ENCODE results near the gene SAMM50.

Gene SAMM50

DNA sequence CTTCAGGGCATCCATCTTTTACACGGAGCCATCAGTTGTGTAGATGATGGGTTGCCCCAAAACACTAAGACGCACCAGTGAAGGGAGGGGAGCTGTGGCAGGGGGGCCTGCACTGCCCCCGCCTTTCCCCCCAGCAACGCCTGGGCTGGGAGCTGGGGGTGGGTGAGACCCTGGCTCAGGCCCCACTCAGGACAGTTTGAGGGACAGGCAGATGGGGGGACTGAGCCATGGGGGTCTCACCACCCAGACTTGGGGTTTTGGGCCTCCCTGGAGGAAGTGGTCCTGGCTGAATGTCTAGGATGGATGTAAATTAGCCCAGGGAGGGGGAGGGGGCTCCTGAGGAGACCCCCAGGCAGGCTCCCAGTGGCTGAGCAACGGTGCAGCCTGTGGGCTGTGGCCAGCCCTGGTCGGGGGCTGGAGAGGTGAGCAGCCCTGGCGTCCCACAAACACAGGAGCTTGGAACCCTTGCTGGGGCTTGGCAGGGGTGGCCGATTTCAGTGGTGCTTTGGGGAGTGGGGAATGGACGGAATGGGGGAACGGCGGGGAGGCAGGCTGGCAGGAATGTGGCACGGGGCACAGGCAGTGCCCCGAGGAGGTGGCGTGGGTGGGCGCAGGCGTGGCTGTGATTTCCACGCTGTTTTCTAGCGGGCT, 74.9 kb downstream of the SAMM50 start:
- no peak for DNase-seq (ENCODE audit: low read depth)

DNA sequence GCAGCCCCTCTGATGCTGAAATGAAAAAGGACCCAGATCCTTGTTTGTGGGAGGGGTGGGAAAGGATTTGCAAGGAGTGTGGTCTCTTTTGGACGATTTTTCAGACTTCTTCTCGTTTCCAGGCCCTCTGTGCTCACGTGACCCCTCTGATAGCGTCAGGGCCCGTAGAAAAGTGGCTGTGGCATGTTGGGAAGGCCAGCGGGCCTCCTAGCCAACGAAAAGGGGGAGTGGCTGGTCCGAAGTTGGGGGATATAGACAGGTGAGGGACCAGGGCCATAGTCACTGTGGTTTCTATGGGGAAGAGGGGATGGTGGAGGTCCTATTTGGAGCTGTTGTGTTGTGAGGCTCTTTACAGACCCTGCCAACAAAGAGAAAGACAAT, 75.5 kb downstream of the SAMM50 start:
- DNase-seq (ENCODE audit: low read depth): no peak

DNA sequence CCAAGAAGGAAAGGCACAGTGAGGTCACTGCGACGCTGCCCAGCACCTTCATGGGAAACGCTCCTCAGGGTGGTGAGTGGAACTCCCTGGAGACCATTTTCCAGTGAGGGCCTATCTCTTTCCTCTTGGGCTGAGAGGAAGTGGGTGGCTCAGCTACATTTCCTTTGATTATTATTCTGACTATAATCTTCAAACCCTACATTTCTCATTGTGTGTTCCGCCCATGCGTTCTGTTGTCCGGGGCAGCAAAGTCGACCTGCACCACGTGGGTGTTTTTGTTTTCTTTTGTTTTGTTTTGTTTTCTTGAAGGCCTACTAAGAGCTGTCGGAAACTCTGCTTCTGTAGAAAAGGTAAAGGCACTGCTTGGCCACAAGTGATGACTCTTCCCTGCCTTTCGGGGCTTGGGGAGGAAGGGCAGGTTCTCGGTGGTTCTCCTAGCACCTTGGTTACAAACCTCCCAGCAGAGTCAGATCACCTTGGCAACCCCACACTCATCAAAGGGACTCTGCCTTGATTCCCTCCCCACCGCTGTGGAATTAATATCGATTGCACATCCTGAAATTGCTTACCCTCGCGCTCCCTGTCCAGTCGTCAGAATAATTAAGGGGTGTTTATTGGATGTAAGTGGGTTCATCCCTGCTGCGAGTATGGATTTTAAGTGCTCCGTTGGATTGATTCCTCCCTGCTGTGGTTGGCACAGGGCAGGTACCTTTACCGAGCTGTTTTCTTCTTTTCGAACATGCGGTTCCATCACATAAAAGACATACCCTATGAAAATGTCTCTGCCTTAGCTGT, 76.1 kb downstream of the SAMM50 start:
- DNase-seq (ENCODE audit: low read depth): no peak

DNA sequence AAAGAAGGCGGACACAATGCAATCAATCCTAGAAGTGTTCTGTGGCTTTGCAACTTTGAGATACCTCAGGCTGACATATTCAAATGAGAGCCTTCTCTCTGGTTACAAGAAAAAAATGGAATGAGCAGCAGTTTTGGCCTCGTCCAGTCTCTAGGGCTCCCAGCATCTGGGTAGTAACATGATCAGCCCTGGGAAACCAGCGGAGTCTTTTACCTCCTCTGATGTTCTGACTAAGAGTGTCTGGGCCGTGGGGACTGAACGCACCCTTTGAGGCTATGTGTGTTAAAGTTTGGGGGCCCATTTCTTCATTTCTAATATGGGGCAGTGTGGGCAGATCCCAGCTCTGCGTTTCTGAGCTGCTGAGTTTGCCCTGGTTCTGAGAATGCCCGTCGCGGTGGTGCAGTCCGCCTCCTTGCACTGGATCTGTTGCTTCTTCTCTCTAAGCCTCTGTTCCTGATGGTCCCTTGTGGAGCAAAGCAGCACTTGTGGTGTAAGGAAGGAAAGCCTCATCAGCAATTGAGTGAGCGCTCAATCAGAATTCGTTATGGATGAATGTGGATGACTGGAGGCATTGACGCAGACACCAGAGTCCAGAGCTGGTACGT, 77.0 kb downstream of the SAMM50 start:
- DNase-seq (ENCODE audit: low read depth): no peak

DNA sequence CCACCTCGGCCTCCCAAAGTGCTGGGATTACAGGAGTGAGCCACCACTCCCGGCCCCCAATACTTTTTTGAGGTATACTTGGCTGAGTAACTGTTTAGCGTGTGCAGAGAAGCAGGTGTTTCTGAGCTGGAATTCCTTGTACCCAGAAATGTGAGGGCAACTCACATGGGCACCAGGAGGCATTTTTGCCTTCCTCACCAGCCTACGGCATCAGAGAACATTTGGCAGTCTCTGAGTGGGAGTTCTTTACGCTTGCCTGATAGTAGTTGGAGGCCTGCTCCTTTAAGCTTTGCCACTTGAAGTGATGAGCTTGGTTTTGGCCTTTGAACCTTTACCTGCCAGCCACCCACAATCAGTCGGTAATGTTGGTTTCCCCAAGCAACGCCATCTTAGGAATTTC, 78.0 kb downstream of the SAMM50 start:
- DNase-seq (ENCODE audit: low read depth): no peak

DNA sequence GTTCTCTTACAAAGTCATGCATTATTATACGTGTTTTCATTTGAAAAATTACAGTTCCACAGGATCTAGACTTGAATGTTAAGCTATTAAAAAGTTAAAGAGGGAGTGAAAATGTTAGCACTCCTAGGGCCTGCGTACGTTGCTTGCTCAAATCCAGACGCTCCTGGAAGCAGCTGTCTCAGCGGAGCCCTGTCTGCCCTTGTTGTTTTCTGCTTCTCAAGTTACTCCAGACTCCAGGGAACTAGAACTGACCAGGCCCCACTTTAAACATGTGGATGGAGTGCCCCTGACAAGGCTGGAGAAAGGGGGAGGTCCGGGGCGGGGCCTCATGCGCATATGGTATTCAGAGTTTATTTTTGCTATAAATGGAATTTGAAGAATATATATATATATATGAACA, 78.5 kb downstream of the SAMM50 start:
- DNase-seq (ENCODE audit: low read depth): no peak

DNA sequence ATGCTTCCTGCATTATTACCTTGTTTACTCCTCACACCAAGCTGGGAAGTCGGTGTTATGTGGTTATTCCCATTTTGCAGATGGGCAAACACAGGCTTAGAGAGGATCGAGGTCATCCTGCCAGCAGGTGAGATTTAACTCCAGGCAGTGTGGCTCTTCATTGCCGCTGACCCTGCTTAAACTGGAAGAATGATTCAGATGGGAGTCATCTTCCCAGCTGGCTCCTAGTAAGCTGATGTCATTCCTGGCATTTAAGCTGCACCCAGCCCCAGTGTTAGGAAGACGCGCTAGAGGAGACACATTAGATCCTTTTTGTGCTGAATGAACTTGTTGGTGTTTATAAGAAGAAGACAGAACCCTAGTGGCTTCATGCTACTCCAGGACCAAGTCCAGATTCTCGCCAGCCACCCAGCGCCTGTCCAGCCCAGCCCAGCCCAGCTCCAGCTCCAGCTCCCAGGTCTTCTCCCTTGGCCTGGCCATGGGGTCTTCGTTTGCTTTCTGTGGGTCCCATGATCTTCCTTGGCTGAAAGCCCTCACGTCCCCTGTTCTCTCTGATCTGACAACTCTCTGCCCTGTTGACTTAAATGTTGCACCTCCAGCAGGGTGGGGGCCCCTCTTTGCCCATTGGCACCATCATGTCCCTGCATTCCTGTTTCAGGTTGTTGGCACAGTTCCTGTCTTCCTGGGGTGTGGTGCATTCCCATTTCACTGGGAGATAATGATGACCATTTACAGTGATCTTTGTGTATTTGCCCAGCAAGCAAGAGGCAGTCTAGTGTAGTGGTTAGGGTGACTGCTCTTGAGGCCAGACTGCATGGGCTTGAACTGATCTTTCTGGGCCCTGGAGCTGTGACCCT, 82.5 kb downstream of the SAMM50 start:
- DNase-seq (ENCODE audit: low read depth): no peak

DNA sequence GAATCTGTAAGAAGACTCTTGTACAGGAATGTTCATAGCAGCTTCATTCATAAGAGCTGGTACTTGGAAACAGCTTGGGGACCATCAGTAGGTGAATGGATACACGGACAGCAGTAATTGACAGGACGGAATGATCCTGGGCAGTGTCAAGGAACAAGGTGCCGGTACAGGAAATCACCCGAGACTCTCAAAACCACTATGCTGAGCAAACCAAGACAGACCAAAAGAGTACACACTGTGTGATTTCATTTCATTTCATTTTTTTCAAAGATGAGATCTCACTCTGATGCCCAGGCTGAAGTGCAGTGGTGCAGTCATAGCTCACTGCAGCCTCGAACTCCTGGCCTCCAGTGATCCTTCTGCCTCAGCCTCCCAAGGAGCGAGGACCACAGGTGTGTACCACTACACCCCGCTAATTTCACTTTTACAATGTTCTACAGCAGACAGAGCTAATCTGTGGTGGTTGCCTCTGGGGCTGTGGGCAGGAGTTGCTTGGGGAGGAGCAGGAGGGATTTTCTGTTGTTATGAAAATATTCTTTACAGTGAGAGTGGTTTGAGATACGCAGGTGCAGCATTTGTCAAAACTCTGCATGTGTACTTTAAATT, 84.4 kb downstream of the SAMM50 start:
- no peak for DNase-seq (ENCODE audit: low read depth)

DNA sequence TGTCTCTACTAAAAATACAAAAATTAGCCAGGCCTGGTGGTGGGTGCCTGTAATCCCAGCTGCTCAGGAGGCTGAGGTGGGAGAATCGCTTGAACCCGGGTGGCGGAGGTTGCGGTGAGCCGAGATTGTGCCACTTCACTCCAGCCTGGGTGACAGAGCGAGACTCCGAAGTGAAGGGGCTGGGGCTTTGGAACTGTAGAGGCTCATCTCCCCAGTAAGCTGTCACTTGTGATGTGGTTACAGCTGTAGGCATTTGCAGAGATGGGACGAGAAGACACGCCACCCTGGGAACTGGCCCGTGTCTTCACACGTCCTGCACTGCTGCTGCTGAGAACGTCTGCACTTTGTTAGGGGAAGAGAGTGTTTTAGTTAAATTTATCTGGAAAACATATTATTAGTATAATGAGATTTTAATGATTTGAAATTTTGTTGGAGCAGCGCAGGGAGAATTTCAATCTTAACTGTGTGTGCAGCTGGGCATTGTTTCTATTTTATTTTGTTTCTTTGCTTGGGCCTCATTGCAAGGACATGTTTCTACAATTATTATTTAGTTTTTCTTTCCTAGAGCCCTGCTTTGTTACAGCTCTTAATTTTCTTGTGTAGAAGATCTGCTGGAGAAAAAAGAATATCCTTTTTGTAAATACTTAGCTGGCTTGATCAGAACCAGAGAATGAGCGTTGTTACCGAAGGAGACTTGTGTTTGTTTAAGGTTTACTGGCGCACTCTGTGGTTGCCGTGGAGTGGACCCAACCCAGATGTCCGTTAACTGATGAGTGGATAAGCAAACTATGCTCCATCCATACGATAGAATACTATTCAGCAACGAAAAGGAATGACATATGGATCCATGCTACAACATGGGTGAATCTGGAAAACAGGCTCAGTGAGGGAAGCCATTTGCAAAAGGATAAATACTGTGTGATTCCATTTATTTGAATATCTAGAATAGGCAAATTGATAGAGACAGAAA, 87.3 kb downstream of the SAMM50 start:
- no peak for DNase-seq (ENCODE audit: low read depth)

DNA sequence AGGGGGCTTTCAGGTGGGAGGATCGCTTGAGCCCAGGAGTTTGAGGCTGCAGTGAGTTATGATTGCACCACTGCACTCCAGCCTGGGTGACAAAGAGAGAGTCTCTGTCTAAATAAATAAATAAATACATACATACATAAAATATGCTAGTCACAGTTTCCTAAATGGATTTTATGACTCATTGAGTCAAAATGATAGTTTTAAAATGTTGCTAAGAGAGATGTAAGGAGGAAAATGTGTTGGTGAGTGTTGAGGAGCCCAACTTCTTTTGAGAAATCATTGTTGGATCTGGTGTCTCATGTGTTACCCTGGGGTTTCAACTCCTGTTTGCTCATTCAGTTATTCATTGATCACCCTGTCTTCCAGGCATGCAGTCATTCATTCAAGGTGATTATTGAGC, 89.9 kb downstream of the SAMM50 start:
- no peak for DNase-seq (ENCODE audit: low read depth)
